ENCODE results near the gene SAP30L.

Gene SAP30L

GRCh38 chr5:154422298-154422697 lies 23.5 kb upstream of the SAP30L start:
- DNase-seq = no peak

GRCh38 chr5:154428208-154428607 lies 17.6 kb upstream of the SAP30L start:
- DNase-seq = no peak

- DNase-seq = no peak
These were observed 16.5 kb upstream of the SAP30L start for GRCh38 chr5:154429341-154429740.

GRCh38 chr5:154430466-154430865 lies 15.3 kb upstream of the SAP30L start:
- DNase-seq = no peak

GRCh38 chr5:154430961-154431630 lies 14.7 kb upstream of the SAP30L start:
- no peak for DNase-seq

- no peak for DNase-seq
These were observed 10.6 kb upstream of the SAP30L start for GRCh38 chr5:154435226-154435625.

- no peak for DNase-seq
These were observed 8.4 kb upstream of the SAP30L start for GRCh38 chr5:154437281-154437965.

GRCh38 chr5:154440540-154440939 lies 5.3 kb upstream of the SAP30L start:
- no peak for DNase-seq

- no peak for DNase-seq
These were observed 3.0 kb upstream of the SAP30L start for GRCh38 chr5:154442801-154443200.

GRCh38 chr5:154444556-154445421 lies 1.0 kb upstream of the SAP30L start:
- no peak for DNase-seq

GRCh38 chr5:154446195-154447088 lies 645 bp downstream of the SAP30L start:
- DNase-seq = no peak

GRCh38 chr5:154447089-154447725 lies 1.4 kb downstream of the SAP30L start:
- no peak for DNase-seq

- no peak for DNase-seq
These were observed 4.0 kb downstream of the SAP30L start for GRCh38 chr5:154449786-154450185.

GRCh38 chr5:154451957-154452356 lies 6.2 kb downstream of the SAP30L start:
- no peak for DNase-seq

- DNase-seq = no peak
These were observed 9.8 kb downstream of the SAP30L start for GRCh38 chr5:154455585-154455984.

GRCh38 chr5:154456540-154456939 lies 10.7 kb downstream of the SAP30L start:
- no peak for DNase-seq

- DNase-seq = no peak
These were observed 13.2 kb downstream of the SAP30L start for GRCh38 chr5:154459015-154459414.

GRCh38 chr5:154460172-154460571 lies 14.4 kb downstream of the SAP30L start:
- no peak for DNase-seq

- DNase-seq = no peak
These were observed 15.7 kb downstream of the SAP30L start for GRCh38 chr5:154461531-154461930.

GRCh38 chr5:154464438-154464837 lies 18.6 kb downstream of the SAP30L start:
- DNase-seq = no peak

GRCh38 chr5:154465169-154465568 lies 19.4 kb downstream of the SAP30L start:
- DNase-seq = no peak

GRCh38 chr5:154466147-154466546 lies 20.4 kb downstream of the SAP30L start:
- DNase-seq = no peak
